HUES64 (cell line): ENCODE results near the gene CABLES1.
"Not testable (repeated sequence)": the region's sequence is repeated elsewhere in the genome, so short reads cannot be mapped to it uniquely, and the experiment has no call there.

Experiments used
- H3K27ac ChIP-seq: 2 replicates; pipeline ENCODE4 v1.7.0; 2013; ENCODE audit warnings: low read depth, low read length, inconsistent platforms
- H3K27me3 ChIP-seq: 2 replicates; pipeline ENCODE4 v1.6.1; 2013; ENCODE audit warnings: mild to moderate bottlenecking, low read length; ENCODE audit not compliant: insufficient read depth
- H3K36me3 ChIP-seq: 2 replicates; pipeline ENCODE4 v1.6.1; 2013; ENCODE audit warnings: mild to moderate bottlenecking, low read length; ENCODE audit not compliant: insufficient read depth
- H3K4me1 ChIP-seq: 2 replicates; pipeline ENCODE4 v1.6.1; 2013; ENCODE audit warnings: mild to moderate bottlenecking, low read length, moderate library complexity; ENCODE audit not compliant: insufficient read depth
- H3K4me3 ChIP-seq: 2 replicates; pipeline ENCODE4 v1.5.1; 2013; ENCODE audit warnings: mild to moderate bottlenecking, low read length, moderate library complexity
- H3K9ac ChIP-seq: 2 replicates; pipeline ENCODE4 v1.6.1; 2013; ENCODE audit warnings: mild to moderate bottlenecking, low read depth, low read length
- H3K9me3 ChIP-seq: 2 replicates; pipeline ENCODE4 v1.6.1; 2013; ENCODE audit warnings: low read depth, low read length; ENCODE audit not compliant: insufficient read depth
- WGBS: fragments of 150-250, 120-280 bp; methylation state at CpG from one replicate; pipeline ENCODE4 v1.1.7; 2013; ENCODE audit warnings: missing lambda C conversion rate; 5-methylcytosine and 5-hydroxymethylcytosine counted together

The CABLES1 gene

DNA sequence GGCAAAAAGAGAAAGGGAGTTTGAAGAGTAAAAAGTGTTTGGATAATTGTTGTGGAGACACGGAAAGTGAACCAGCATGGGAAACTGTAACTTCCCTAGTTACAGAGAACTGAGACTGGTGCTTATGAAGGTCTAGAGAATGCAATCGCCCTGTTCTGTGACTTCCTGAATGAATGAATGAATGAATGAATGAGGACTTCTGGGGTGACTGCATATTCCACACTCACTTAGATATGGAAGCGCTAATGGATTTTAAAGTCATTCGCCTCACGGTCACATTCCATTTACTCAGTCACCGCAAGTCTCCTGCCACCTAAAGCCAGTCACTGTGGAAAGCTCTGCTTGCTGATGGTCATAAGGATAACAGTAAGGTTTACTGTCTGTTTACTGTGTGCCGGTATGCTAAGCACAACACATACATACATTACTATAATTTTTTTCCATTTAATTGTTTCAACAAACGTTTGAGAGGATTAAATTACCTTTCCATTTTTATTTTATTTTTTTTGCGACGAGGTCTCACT, 138.2 kb downstream of the CABLES1 start:
- H3K9me3 ChIP-seq, result peaks cover 38% of the 10 kb centered on the region
- H3K9ac ChIP-seq, result no peak overlapping the region
- H3K27me3 ChIP-seq, result no peaks in the 10 kb centered on the region
- WGBS, result 90% methylated on average over 10 of the region's 10 CpGs
- H3K4me1 ChIP-seq, result peaks cover 10% of the 10 kb centered on the region; the same call in 1 of the 2 replicates
- no peak overlapping the region for H3K27ac ChIP-seq
- H3K4me3 ChIP-seq, result no peak overlapping the region
- H3K36me3 ChIP-seq, result no peaks in the 10 kb centered on the region

DNA sequence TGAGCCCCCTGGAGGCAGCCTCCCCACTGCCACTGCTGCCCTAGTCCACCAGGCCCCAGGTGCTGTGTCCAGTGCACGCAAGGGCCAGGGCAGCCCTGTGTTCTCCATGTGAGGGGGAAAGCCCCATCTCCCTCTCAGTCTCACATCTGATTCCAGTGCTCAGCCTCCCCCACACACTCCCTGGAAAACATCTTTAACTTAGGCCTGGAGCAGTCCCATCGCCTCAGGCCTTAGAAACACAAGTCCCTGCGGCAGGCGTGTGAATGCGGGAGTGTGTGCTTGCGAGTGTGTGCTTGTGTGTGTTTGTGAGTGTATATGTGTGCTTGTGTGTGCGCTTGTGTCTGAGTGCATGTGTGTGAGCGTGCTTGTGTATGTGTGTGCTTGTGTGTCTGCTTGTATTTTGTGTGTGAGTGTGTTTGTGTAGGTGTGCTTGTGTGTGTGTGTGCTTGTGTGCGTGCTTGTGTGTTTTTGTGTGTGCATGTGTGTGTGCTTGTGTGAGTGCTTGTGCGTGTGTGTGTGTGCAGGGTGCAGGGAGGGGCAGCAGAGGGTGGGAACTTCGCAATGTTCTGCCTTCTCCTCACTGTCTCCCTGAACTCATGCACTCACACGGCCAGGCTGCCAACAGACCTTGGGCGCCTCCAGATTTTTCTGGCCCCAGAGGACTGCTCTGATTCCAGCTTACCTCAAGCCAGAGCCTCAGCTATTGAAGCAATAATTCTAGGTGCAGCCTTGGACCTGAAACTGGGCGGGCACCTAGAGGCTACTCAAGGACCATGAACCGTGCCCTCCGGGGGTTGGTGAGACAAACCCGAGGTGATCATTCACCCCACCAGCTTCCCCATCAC, 139.6 kb downstream of the CABLES1 start:
- H3K4me1 ChIP-seq, result peaks cover 10% of the 10 kb centered on the region; the same call in 1 of the 2 replicates
- no peak overlapping the region for H3K27ac ChIP-seq
- H3K9me3 ChIP-seq, result peaks cover 24% of the 10 kb centered on the region
- no peak overlapping the region for H3K9ac ChIP-seq
- no peak overlapping the region for H3K4me3 ChIP-seq
- no peaks in the 10 kb centered on the region for H3K27me3 ChIP-seq
- H3K36me3 ChIP-seq, result no peaks in the 10 kb centered on the region
- WGBS, result 90% methylated on average over 17 of the region's 17 CpGs

DNA sequence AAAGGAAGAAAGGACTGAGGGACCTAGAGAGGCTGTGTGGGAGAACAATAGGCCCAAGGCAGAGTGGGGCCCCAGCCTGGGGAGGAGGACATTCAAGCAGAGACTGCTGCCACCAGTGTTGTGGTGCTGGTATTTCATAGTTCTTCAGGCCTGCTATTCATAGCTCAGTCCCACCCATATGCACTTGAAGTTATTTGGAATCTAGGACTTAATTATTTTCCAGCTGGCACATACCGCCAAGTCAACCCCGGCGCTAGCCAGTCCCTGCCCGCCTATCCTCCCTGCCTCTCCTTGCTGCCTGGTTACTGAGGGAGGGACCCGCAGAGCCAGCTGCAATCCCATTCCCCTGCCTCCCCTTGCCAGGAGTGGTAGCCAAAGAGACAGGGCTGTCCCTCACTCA, 141.2 kb downstream of the CABLES1 start:
- 98% methylated on average over 5 of the region's 5 CpGs for WGBS

DNA sequence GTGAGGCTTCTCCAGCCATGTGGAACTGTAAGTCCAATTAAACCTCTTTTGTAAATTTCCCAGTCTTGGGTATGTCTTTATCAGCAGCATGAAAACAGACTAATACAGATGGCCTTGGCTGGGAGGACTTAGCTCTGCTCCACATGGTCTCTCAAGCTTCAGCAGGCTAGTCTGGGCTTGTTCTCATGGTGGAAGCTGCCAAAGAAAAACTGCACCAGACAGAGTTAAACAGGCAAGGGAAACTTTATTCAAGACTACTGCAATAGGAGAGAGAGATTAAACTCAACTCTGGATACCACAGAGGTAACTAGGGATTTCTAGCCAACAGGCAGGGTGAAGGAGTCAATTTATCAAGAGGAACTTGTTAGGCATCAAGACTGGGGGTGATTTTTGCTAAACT, 142.1 kb downstream of the CABLES1 start:
- no peaks in the 10 kb centered on the region for H3K36me3 ChIP-seq
- no peak overlapping the region for H3K9ac ChIP-seq

More for the DNA sequence above, 141.2 kb downstream of the CABLES1 start:
- H3K9ac ChIP-seq, result no peak overlapping the region
- peaks cover 10% of the 10 kb centered on the region for H3K9me3 ChIP-seq
- H3K27me3 ChIP-seq, result no peaks in the 10 kb centered on the region
- no peak overlapping the region for H3K4me3 ChIP-seq
- no peak overlapping the region for H3K27ac ChIP-seq
- peaks cover 11% of the 10 kb centered on the region for H3K4me1 ChIP-seq
- H3K36me3 ChIP-seq, result no peaks in the 10 kb centered on the region

DNA sequence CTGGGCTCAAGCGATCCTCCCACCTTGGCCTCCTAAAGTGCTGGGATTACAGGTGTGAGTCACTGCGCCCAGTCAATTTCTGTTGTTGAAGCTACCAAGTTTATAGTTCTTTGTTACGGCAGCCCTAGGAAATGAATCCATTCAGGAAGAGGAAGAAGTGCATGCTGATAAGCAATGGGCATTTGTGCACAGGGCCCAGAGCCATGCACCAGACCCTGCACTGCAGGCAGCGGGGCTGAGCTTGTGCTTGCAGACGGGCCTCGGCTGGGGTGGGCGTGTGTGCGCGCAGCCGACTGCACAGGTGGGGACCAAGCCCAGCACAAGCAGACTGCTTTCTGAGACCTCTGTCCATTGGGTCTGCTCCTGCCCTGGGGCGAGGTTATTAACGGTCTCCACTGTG, 144.6 kb downstream of the CABLES1 start:
- H3K4me3 ChIP-seq, result no peak overlapping the region
- peaks cover 29% of the 10 kb centered on the region for H3K4me1 ChIP-seq
- H3K27ac ChIP-seq, result no peak overlapping the region
- no peaks in the 10 kb centered on the region for H3K36me3 ChIP-seq
- no peak overlapping the region for H3K9ac ChIP-seq
- no peaks in the 10 kb centered on the region for H3K27me3 ChIP-seq
- H3K9me3 ChIP-seq, result peaks cover 10% of the 10 kb centered on the region
- 94% methylated on average over 12 of the region's 12 CpGs for WGBS

More for the DNA sequence above, 142.1 kb downstream of the CABLES1 start:
- Histone ChIP-seq H3K9me3 (peaks cover 10% of the 10 kb centered on the region), H3K27ac (no peak overlapping the region), H3K4me3 (no peak overlapping the region), H3K27me3 (no peaks in the 10 kb centered on the region), H3K4me1 (peaks cover 20% of the 10 kb centered on the region)

DNA sequence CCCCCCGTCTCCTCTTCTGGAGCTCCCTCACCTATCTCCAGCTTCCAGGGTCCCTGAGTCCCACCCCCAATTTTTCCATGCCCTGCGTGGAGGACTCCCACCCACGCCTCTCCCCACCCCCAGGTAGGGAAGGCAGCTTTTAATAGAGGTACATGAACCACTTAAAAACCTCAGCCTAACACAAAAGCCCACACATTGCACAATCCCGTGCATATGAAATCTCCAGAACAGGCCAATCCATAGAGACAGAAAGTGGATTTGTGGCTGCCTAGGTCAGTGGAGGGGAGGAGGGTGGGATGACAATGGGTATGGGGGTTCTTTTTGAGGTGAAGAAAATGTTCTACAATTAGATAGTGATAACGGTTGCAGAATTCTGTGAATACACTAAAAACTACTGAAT, 145.6 kb downstream of the CABLES1 start:
- Histone ChIP-seq H3K27ac (no peak overlapping the region), H3K4me3 (no peak overlapping the region), H3K4me1 (peaks cover 29% of the 10 kb centered on the region), H3K9me3 (peaks cover 10% of the 10 kb centered on the region), H3K27me3 (no peaks in the 10 kb centered on the region), H3K36me3 (no peaks in the 10 kb centered on the region), H3K9ac (no peak overlapping the region)
- 88% methylated on average over 5 of the region's 5 CpGs for WGBS

DNA sequence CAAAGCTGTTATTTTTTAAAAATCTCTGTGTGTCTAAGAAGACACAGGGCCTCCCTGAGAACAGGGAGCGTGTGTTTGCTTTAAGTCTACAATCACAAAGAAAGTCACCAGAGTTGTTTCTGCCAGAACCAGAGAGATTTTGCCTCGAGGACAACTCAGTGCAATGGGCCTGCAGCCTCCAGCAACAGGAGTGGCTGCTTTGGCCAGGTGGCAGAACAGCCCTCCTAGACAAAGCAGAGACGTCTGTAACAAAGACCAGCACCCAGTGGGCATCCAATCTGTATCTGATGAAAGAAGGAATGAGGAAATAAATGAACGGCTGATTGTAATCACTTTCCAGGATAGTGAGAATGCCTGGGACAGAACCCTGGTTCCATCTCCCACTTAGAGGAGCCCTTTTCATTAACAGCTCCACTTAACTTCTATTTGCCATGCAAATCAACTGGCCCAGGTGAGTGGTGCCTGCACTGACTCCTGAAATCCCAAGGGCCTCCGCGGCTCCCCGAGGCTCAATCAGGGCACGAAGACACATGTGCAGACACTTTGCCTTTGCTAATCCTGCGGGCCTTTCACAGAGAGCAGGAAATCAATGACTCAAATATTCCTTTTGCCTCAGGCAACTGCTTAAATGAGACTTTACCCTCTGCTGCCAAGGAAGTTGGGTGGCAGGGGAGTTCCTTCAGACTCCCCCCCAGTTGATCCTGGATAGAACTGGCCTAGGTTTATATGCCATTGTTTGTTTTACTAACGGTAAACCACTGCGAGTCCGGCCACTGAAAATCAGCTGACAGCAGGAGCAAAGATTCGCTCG, 146.5 kb downstream of the CABLES1 start:
- peak overlapping the region; percentile 45; the same call in 1 of the 2 replicates for H3K9ac ChIP-seq
- 66% methylated on average over 14 of the region's 14 CpGs for WGBS
- H3K27ac ChIP-seq, result peak overlapping the region; percentile 96
- H3K4me3 ChIP-seq, result no peak overlapping the region
- peaks cover 29% of the 10 kb centered on the region for H3K4me1 ChIP-seq
- no peaks in the 10 kb centered on the region for H3K36me3 ChIP-seq
- H3K9me3 ChIP-seq, result peaks cover 10% of the 10 kb centered on the region
- no peaks in the 10 kb centered on the region for H3K27me3 ChIP-seq

DNA sequence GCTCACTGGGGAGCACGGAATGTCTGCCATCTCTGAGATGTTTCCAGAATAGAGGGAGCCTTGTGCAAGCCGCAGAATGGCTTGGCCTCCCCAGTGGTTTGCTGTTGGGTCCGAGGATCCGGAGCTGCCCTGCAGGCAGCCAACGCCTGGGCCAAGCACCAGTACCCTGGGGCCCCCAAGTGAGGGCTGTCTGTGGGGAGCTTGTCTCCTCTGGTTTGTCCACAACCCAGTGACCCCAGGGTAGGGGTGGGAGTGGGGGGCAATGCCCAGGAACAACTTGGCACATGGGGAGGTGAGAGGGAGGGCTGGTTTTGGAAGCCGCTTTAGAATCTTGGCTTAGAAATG, 147.1 kb downstream of the CABLES1 start:
- WGBS, result 80% methylated on average over 6 of the region's 6 CpGs
- no peaks in the 10 kb centered on the region for H3K36me3 ChIP-seq
- H3K27me3 ChIP-seq, result no peaks in the 10 kb centered on the region
- H3K9me3 ChIP-seq, result peaks cover 9% of the 10 kb centered on the region
- peaks cover 29% of the 10 kb centered on the region for H3K4me1 ChIP-seq
- peak overlapping the region; percentile 45; the same call in 1 of the 2 replicates for H3K9ac ChIP-seq
- peak overlapping the region; percentile 96 for H3K27ac ChIP-seq
- H3K4me3 ChIP-seq, result no peak overlapping the region

DNA sequence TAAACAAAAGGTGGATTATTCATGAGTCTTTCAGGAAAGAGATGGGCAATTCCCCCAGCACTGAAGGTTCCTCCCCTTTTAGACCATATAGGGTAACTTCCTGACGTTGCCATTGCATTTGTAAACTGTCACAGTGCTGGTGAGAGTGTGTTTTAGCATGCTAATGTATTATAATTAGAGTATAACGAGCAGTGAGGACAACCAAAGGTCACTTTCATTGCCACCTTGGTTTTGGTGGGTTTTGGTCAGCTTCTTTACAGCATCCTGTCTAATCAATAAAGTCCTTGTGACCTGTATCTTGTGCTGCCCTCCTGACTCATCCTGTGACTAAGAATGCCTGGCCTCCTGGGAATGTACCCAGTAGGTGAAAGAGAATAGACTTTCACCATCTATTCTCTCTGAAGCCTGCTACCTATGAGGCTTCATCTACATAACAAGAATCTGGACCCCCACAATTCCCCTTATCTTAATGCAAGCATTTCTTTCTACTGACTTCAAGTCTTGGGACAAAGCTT, 148.7 kb downstream of the CABLES1 start:
- Histone ChIP-seq H3K36me3 (no peaks in the 10 kb centered on the region), H3K9ac (peak overlapping the region; percentile 62), H3K9me3 (no peaks in the 10 kb centered on the region), H3K27me3 (no peaks in the 10 kb centered on the region), H3K4me3 (no peak overlapping the region), H3K4me1 (peaks cover 29% of the 10 kb centered on the region), H3K27ac (peak overlapping the region; percentile 96)
- WGBS, result 12% methylated on average over 2 of the region's 2 CpGs

DNA sequence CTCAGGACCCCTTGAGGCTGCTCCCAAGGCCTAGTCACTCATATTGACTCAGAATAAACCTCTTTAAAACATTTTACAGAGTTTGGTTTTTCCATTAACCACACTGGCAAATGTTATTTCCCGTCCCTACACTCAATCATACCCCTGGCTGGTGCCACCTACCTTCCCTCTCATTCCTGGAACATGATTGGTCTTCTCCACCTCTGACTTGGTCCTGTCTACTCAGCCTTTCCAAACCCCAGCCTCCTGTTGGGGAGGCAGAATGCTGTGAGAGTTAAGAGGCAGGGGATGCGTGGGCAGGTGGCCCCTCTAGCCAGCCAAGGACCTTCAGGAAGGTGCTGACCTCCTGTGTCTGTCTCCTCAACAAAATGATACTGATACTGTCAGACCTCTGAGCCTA, 149.3 kb downstream of the CABLES1 start:
- Histone ChIP-seq H3K4me3 (no peak overlapping the region), H3K27ac (peak overlapping the region; percentile 96), H3K36me3 (no peaks in the 10 kb centered on the region), H3K27me3 (no peaks in the 10 kb centered on the region), H3K9me3 (no peaks in the 10 kb centered on the region), H3K9ac (peak overlapping the region; percentile 62), H3K4me1 (peaks cover 29% of the 10 kb centered on the region)
- 64% methylated on average over 2 of the region's 2 CpGs for WGBS

DNA sequence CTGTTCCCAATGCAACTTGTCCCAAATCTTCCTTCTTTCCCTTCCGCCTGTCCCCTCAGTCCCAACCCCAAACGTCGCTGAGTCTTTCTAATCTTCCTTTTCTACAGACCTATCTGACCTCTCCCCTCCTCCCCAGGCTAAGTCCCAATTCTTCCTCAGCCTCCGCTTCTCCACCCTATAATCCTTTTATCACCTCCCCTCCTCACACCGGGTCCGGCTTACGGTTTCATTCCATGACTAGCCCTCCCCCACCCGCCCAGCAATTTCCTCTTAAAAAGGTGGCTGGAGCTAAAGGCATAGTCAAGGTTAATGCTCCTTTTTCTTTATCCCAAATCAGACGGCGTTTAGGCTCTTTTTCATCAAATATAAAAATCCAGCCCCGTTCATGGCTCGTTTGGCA, 150.3 kb downstream of the CABLES1 start:
- 44% methylated on average over 12 of the region's 12 CpGs for WGBS
- H3K4me3 ChIP-seq, H3K36me3 ChIP-seq, H3K9me3 ChIP-seq, H3K27me3 ChIP-seq: not testable (repeated sequence)
- Histone ChIP-seq H3K4me1 (peaks cover 33% of the 10 kb centered on the region), H3K27ac (peak overlapping the region; percentile 96), H3K9ac (peak overlapping the region; percentile 12; the same call in 1 of the 2 replicates)
